HCT116 (cell line): ENCODE measurements around the gene RMDN2. TPM values are rescaled to one million over a fixed set of nuclear protein-coding genes. Genes with fewer than 3 reads are reported as not detected.

Experiments used
- ATAC-seq: fragments of 200-7000 bp; cut with Tn5 transposase; 2 replicates; pipeline ENCODE4 v1.9.1; 2020; ENCODE audit warnings: mild to moderate bottlenecking, moderate library complexity
- BruUV-seq: library from RNA; stranded (reverse); fragments of 400-500 nt; replicated peaks from 2 replicates; lab custom pipeline; 2021; lab: Mats Ljungman, UMichigan
- CTCF ChIA-PET: fragments of 300-600 bp; sonication (Branson Sonifier 250); formaldehyde crosslinking; loops from one replicate; lab custom pipeline; 2021; ENCODE audit warnings: antibody characterized with exemption; lab: Charles Lee
- POLR2A ChIA-PET: fragments of 300-600, 350-600 bp; sonication (Branson Sonifier 250); formaldehyde crosslinking; loops from one replicate; lab custom pipeline; 2021; ENCODE audit warnings: antibody characterized with exemption; lab: Charles Lee
- RAD21 ChIA-PET, 2 experiments: fragments of 300-600 bp; sonication (Branson Sonifier 250); formaldehyde crosslinking; loops; one replicate each; lab custom pipeline; 2023; ENCODE audit warnings: low total read pairs in 2 of 2; ENCODE audit not compliant: uncharacterized antibody in 2 of 2, unreplicated experiment in 2 of 2, low non-redundant PET in 1 of 2; lab: Charles Lee
- DNase-seq: peaks from one replicate; pipeline ENCODE4 v3.0.0-alpha.2; 2010; ENCODE audit warnings: low read depth, low spot score
- H2AFZ ChIP-seq: fragments of 200-600 bp; shearing (Covaris generic), sonication (generic); 2 replicates; pipeline ENCODE4 v1.6.1; 2017; ENCODE audit warnings: low read depth, mixed run types, mixed read lengths, antibody characterized with exemption, low read length; ENCODE audit not compliant: poor library complexity, severe bottlenecking
- H3K27ac ChIP-seq: 2 replicates; pipeline ENCODE4 v1.5.1; 2012; ENCODE audit warnings: low read depth, low read length
- H3K27me3 ChIP-seq: fragments of 200-600 bp; sonication (generic); 2 replicates; pipeline ENCODE4 v1.6.1; 2016; ENCODE audit warnings: mixed run types, low read length, mixed read lengths; ENCODE audit not compliant: insufficient read depth
- H3K36me3 ChIP-seq, 2 experiments: fragments of 200-500 bp in 1 of 2; fragments of 200-600 bp in 1 of 2; sonication (Bioruptor generic) in 1 of 2; sonication (generic) in 1 of 2; 2 replicates each; pipeline versions ENCODE4 v1.5.1 to v1.6.1; 2014 to 2016; ENCODE audit warnings: low read length in 2 of 2, inconsistent platforms in 1 of 2, mixed read lengths in 1 of 2, mixed run types in 1 of 2; ENCODE audit not compliant: insufficient read depth in 2 of 2, control insufficient read depth in 1 of 2
- H3K4me1 ChIP-seq, 2 experiments: fragments of 200-600 bp in 1 of 2; sonication (generic) in 1 of 2; 2 replicates each; pipeline versions ENCODE4 v1.5.1 to v1.6.1; 2012 to 2017; ENCODE audit warnings: low read length in 2 of 2, inconsistent platforms in 1 of 2, mild to moderate bottlenecking in 1 of 2, mixed read lengths in 1 of 2, mixed run types in 1 of 2, moderate library complexity in 1 of 2; ENCODE audit not compliant: insufficient read depth in 2 of 2, control insufficient read depth in 1 of 2
- H3K4me2 ChIP-seq: fragments of 200-600 bp; sonication (generic); 2 replicates; pipeline ENCODE4 v1.6.1; 2017; ENCODE audit warnings: mixed run types, low read length, mixed read lengths
- H3K4me3 ChIP-seq, 2 experiments: fragments of 200-600 bp in 1 of 2; sonication (generic) in 1 of 2; replicated peaks in 1 of 2; 2 replicates each; pipeline ENCODE4 v1.5.1; 2011 to 2016; ENCODE audit warnings: low read length in 2 of 2, control low read depth in 1 of 2, low read depth in 1 of 2, mild to moderate bottlenecking in 1 of 2, mixed read lengths in 1 of 2, mixed run types in 1 of 2
- H3K79me2 ChIP-seq: fragments of 200-600 bp; sonication (generic); 2 replicates; pipeline ENCODE4 v1.6.1; 2017; ENCODE audit warnings: mild to moderate bottlenecking, mixed run types, low read length, moderate library complexity, mixed read lengths; ENCODE audit not compliant: insufficient read depth
- H3K9ac ChIP-seq: fragments of 200-600 bp; sonication (generic); 2 replicates; pipeline ENCODE4 v1.6.1; 2016; ENCODE audit warnings: low read length, mixed read lengths
- H3K9me2 ChIP-seq: fragments of 200-600 bp; sonication (generic), shearing (Covaris generic); 2 replicates; pipeline ENCODE4 v1.6.1; 2017; ENCODE audit warnings: mixed run types, mild to moderate bottlenecking, moderate library complexity; ENCODE audit not compliant: insufficient read depth
- H3K9me3 ChIP-seq, 2 experiments: fragments of 200-500 bp in 1 of 2; fragments of 200-600 bp in 1 of 2; sonication (Bioruptor generic) in 1 of 2; sonication (generic) in 1 of 2; 2 replicates each; pipeline ENCODE4 v1.6.1; 2014 to 2017; ENCODE audit warnings: low read length in 2 of 2, mixed read lengths in 2 of 2, inconsistent platforms in 1 of 2, low read depth in 1 of 2, mild to moderate bottlenecking in 1 of 2, mixed run types in 1 of 2, moderate library complexity in 1 of 2; ENCODE audit not compliant: control insufficient read depth in 1 of 2, insufficient read depth in 1 of 2
- H4K20me1 ChIP-seq: fragments of 200-600 bp; sonication (generic), shearing (Covaris generic); 2 replicates; pipeline ENCODE4 v1.6.1; 2017; ENCODE audit warnings: mixed run types, mild to moderate bottlenecking, moderate library complexity; ENCODE audit not compliant: insufficient read depth
- CBX3 ChIP-seq: IDR thresholded peaks from 2 replicates; pipeline ENCODE4 v1.6.1; 2012; ENCODE audit warnings: low read depth
- CEBPB ChIP-seq: IDR thresholded peaks from 2 replicates; pipeline ENCODE4 v1.6.1; 2012; ENCODE audit warnings: low read depth
- EGR1 ChIP-seq: IDR thresholded peaks from 2 replicates; pipeline ENCODE4 v1.6.1; 2012; ENCODE audit warnings: low read depth
- EZH2 ChIP-seq: fragments of 200-600 bp; sonication (generic); IDR thresholded peaks from 2 replicates; pipeline ENCODE4 v1.6.1; 2017; ENCODE audit warnings: antibody characterized with exemption, mixed run types
- FOSL1 ChIP-seq: IDR thresholded peaks from 2 replicates; pipeline ENCODE4 v1.6.1; 2012; ENCODE audit warnings: low read depth
- RAD21 ChIP-seq: IDR thresholded peaks from 2 replicates; pipeline ENCODE4 v1.6.1; 2012; ENCODE audit warnings: low read depth, mild to moderate bottlenecking
- SIN3A ChIP-seq: IDR thresholded peaks from 2 replicates; pipeline ENCODE4 v1.6.1; 2012; ENCODE audit warnings: low read depth
- SRF ChIP-seq: IDR thresholded peaks from 2 replicates; pipeline ENCODE4 v1.6.1; 2012; ENCODE audit warnings: low read depth
- YY1 ChIP-seq: IDR thresholded peaks from 2 replicates; pipeline ENCODE4 v1.6.1; 2011; ENCODE audit warnings: low read length, low read depth, moderate library complexity, mild to moderate bottlenecking; ENCODE audit not compliant: insufficient replicate concordance; ENCODE audit errors: extremely low read depth
- ZFX ChIP-seq: fragments of 450-650 bp; IDR thresholded peaks from 2 replicates; pipeline ENCODE4 v1.6.1; 2017
- intact Hi-C: fragments of 100-400 bp; cut with micrococcal nuclease; formaldehyde crosslinking; loops from 2 replicates; pipeline ENCODE4 v1.10.0; 2022
- total RNA-seq: library from RNA; stranded (reverse); gene quantifications from one replicate; pipeline ENCODE4 v1.2.1, GENCODE V29; 2021; ENCODE audit not compliant: unreplicated experiment
- TF ChIP-seq, protein P1 (sequence below): IDR thresholded peaks from 2 replicates; pipeline ENCODE4 v1.6.1; 2012

RMDN2 gene
- total RNA-seq, 1 experiment from 2014 or later, result 4.5 TPM

GRCh38 chr2:38060236-38061018 lies 135.3 kb downstream of the RMDN2 start:
- Histone ChIP-seq H3K9me3 (no peaks in the 10 kb centered on the region), H3K4me2 (no peak overlapping the region), H4K20me1 (no peaks in the 10 kb centered on the region), H3K27ac (no peak overlapping the region), H3K36me3 (no peaks in the 10 kb centered on the region), H3K4me3 (no peak overlapping the region), H3K9me2 (no peaks in the 10 kb centered on the region), H3K9ac (no peak overlapping the region), H3K27me3 (no peaks in the 10 kb centered on the region), H2AFZ (no peak overlapping the region), H3K79me2 (no peaks in the 10 kb centered on the region), H3K4me1 (no peaks in the 10 kb centered on the region; a peak in 1 of 4 replicates)
- TF ChIP-seq CEBPB (no peak), SIN3A (no peak), EZH2 (no peak), FOSL1 (no peak)
- no TSS peak for BruUV-seq
- RAD21 ChIA-PET, result no interaction called here
- POLR2A ChIA-PET, result no interaction called here
- no peak for DNase-seq
- ATAC-seq, result no peak
- intact Hi-C loops, result no loop called here
- CTCF ChIA-PET, result no interaction called here

DNA sequence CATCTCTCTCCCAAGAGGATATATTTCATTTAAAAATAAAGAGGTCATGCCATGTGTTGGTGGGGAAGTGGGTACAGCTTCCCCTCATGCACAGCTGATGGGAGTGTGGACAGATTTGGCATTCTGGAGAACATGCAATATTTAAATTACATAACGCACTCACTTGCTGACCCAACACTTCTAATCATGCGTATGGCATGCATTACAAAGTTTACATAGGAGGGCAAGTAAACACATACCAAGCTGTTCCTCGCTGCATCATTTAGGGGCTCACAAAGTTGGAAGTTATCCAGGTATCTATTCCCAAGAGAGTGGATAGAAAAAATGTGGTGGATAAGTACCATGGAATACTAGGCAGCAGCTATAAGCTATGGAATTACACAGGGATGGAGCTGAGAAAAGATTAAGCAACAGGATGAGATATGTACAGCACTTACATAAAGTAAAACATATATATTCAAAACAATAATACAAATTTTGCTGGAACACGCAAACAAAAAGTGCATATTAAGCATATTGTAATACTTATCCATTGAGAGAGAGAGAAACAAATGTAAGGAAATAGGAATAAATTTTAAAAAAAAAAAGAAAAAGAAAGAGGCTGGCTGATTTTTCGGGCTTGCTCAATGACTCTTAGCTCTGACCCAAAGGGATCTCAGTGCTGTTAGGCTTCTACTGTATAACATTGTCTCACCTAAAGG lies 139.9 kb downstream of the RMDN2 start:
- no peak overlapping the region for H3K4me2 ChIP-seq
- H3K4me3 ChIP-seq, result no peak overlapping the region
- no peaks in the 10 kb centered on the region for H3K27me3 ChIP-seq
- no peak overlapping the region for H2AFZ ChIP-seq
- CTCF ChIA-PET, result no interaction called here
- no peak for DNase-seq
- TF ChIP-seq ZFX, result no peak
- TF ChIP-seq SIN3A, result no peak
- TF ChIP-seq, protein P1, sequence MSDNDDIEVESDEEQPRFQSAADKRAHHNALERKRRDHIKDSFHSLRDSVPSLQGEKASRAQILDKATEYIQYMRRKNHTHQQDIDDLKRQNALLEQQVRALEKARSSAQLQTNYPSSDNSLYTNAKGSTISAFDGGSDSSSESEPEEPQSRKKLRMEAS, result no peak
- TF ChIP-seq RAD21, result no peak
- no peak for TF ChIP-seq EGR1
- TF ChIP-seq CBX3, result no peak
- TF ChIP-seq SRF, result no peak
- TF ChIP-seq YY1, result no peak
- H3K4me1 ChIP-seq, result no peaks in the 10 kb centered on the region
- no peaks in the 10 kb centered on the region for H3K9me3 ChIP-seq
- H4K20me1 ChIP-seq, result no peaks in the 10 kb centered on the region
- H3K36me3 ChIP-seq, result no peaks in the 10 kb centered on the region
- H3K9ac ChIP-seq, result no peak overlapping the region
- RAD21 ChIA-PET, result no interaction called here
- H3K79me2 ChIP-seq, result no peaks in the 10 kb centered on the region
- no peaks in the 10 kb centered on the region for H3K9me2 ChIP-seq
- H3K27ac ChIP-seq, result no peak overlapping the region
- intact Hi-C loops, result no loop called here
- BruUV-seq, result no TSS peak
- POLR2A ChIA-PET, result no interaction called here
- no peak for ATAC-seq
